ENCODE results near the gene PDE3A.

The PDE3A gene

DNA sequence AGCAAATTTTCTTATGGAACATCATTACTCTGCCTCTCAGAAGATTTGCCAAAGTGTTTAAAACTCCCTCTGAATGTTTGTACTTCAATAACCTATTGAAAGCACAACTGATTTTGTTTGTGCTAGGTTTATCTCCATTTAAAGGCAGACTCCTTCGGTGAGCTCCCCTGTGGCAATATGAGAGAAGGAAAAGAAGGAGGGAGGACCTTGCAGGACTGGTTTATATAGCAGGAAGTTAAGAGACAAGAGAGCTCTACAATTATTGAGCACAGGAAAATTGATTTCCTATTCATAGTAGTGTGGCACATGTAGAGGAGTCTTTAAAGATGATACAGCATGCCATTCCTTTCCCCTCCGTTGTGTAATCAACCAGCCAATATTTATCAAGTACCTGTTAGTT is 75.5 kb downstream of the PDE3A start:
- DNase-seq (ENCODE audit: extremely low read depth, insufficient read length), result no peak
- Histone ChIP-seq H3K36me3 (ENCODE audit: control insufficient read depth, insufficient read depth, low read length) (no peaks in the 10 kb centered on the region), H3K4me3 (replicated peaks; ENCODE audit: low read depth, low read length) (no peak overlapping the region), H3K27me3 (replicated peaks; ENCODE audit: control insufficient read depth, insufficient read depth, low read length) (no peaks in the 10 kb centered on the region; the same call in 1 of the 2 replicates)
- TF ChIP-seq, protein P1, sequence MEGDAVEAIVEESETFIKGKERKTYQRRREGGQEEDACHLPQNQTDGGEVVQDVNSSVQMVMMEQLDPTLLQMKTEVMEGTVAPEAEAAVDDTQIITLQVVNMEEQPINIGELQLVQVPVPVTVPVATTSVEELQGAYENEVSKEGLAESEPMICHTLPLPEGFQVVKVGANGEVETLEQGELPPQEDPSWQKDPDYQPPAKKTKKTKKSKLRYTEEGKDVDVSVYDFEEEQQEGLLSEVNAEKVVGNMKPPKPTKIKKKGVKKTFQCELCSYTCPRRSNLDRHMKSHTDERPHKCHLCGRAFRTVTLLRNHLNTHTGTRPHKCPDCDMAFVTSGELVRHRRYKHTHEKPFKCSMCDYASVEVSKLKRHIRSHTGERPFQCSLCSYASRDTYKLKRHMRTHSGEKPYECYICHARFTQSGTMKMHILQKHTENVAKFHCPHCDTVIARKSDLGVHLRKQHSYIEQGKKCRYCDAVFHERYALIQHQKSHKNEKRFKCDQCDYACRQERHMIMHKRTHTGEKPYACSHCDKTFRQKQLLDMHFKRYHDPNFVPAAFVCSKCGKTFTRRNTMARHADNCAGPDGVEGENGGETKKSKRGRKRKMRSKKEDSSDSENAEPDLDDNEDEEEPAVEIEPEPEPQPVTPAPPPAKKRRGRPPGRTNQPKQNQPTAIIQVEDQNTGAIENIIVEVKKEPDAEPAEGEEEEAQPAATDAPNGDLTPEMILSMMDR (IDR thresholded peaks at IDR 0.05; ENCODE audit: insufficient read depth, low read length, poor library complexity, severe bottlenecking), result no peak

DNA sequence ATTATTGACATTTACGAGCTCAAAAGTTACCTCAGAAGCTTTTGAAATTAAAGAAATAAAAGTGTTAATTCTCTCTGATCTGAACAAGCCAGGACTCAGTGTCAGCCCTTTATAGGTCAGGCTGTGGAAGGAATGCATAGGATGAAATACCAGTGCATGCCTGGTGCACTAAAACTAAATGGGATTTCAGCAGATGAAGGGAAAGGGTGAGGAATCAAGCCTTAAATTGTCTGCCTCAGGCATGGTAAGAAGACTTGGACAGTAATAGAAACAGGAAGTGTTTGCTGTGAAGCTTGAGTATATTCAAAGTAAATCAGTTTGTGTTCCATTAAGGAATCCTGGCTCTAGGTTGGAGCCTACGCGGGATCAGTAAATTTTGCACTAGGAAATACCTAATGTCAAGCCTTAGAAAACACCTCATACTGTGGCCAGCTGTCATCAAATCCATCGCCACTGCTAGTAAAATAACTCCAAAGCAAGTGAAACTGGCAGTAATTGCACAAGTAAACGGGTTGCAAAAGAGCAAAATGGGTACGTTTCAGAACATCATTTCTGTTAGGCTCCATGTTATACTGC is 76.3 kb downstream of the PDE3A start:
- Histone ChIP-seq H3K27me3 (replicated peaks; ENCODE audit: control insufficient read depth, insufficient read depth, low read length) (no peaks in the 10 kb centered on the region; the same call in 1 of the 2 replicates), H3K4me3 (replicated peaks; ENCODE audit: low read depth, low read length) (no peak overlapping the region), H3K36me3 (ENCODE audit: control insufficient read depth, insufficient read depth, low read length) (no peaks in the 10 kb centered on the region)
- TF ChIP-seq, protein P1 (IDR thresholded peaks at IDR 0.05; ENCODE audit: insufficient read depth, low read length, poor library complexity, severe bottlenecking), result no peak
- no peak for DNase-seq (ENCODE audit: extremely low read depth, insufficient read length)

GRCh38 chr12:20445687-20446086 is 77.3 kb downstream of the PDE3A start:
- DNase-seq (ENCODE audit: extremely low read depth, insufficient read length), result no peak
- Histone ChIP-seq H3K27me3 (replicated peaks; ENCODE audit: control insufficient read depth, insufficient read depth, low read length) (no peaks in the 10 kb centered on the region; the same call in 1 of the 2 replicates), H3K4me3 (replicated peaks; ENCODE audit: low read depth, low read length) (no peak overlapping the region), H3K36me3 (ENCODE audit: control insufficient read depth, insufficient read depth, low read length) (no peaks in the 10 kb centered on the region)
- TF ChIP-seq, protein P1 (IDR thresholded peaks at IDR 0.05; ENCODE audit: insufficient read depth, low read length, poor library complexity, severe bottlenecking), result no peak

DNA sequence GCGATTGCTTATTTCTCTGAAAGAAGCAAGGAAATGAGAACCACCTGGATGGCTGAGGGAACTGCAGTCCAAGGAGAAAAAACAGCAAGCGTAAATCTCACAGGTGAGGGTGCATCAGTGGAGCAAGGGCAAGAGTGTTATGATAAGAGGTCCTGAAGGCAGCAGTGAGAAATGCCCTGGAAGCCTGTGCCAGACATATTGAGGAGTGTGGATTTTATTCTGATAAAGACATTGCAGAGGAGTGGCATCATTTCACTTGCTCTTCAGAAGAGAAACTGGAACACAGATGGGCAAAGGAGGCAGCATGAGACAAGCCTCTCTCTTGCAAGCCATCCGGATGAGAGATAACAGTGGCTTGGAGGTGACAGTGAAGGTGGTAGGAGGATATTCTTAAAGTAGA is 78.5 kb downstream of the PDE3A start:
- DNase-seq (ENCODE audit: extremely low read depth, insufficient read length), result no peak
- H3K27me3 ChIP-seq (replicated peaks; ENCODE audit: control insufficient read depth, insufficient read depth, low read length), result no peaks in the 10 kb centered on the region; the same call in 1 of the 2 replicates
- TF ChIP-seq, protein P1 (IDR thresholded peaks at IDR 0.05; ENCODE audit: insufficient read depth, low read length, poor library complexity, severe bottlenecking), result no peak
- no peaks in the 10 kb centered on the region for H3K36me3 ChIP-seq (ENCODE audit: control insufficient read depth, insufficient read depth, low read length)
- no peak overlapping the region for H3K4me3 ChIP-seq (replicated peaks; ENCODE audit: low read depth, low read length)

GRCh38 chr12:20448781-20449180 is 80.4 kb downstream of the PDE3A start:
- H3K4me3 ChIP-seq (replicated peaks; ENCODE audit: low read depth, low read length), result no peak overlapping the region
- H3K36me3 ChIP-seq (ENCODE audit: control insufficient read depth, insufficient read depth, low read length), result no peaks in the 10 kb centered on the region
- TF ChIP-seq, protein P1 (IDR thresholded peaks at IDR 0.05; ENCODE audit: insufficient read depth, low read length, poor library complexity, severe bottlenecking), result no peak

More at GRCh38 chr12:20448781-20449180, 80.4 kb downstream of the PDE3A start:
- DNase-seq (ENCODE audit: extremely low read depth, insufficient read length), result no peak
- no peaks in the 10 kb centered on the region; the same call in 1 of the 2 replicates for H3K27me3 ChIP-seq (replicated peaks; ENCODE audit: control insufficient read depth, insufficient read depth, low read length)
